GM19328 (cell line): Measurements from ENCODE around the gene VSNL1.

Source experiments
- ATAC-seq: cut with Tn5 transposase; IDR thresholded peaks from one replicate; pipeline ENCODE4 v1.9.1; 2021; ENCODE audit warnings: mild to moderate bottlenecking, moderate library complexity; ENCODE audit not compliant: unreplicated experiment

The VSNL1 gene

DNA sequence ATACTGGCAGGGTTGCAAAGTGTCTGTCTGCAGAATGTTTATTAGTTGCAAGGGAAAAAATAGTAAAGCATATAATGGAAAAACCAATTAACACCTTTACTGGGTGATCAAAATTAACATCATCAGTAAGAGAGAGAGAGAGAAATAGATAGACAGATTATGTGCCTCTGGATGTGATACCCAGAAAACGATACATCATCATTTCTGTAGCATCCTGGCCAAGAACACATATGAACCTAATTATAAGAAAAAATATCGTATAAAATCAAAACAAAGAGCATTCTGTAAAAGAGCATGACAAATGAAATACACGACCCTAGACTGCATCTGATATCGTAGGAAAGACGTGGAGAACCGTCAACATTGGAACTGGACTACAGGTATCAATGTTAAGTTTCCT, 148.5 kb downstream of the VSNL1 start:
- ATAC-seq, result no peak

DNA sequence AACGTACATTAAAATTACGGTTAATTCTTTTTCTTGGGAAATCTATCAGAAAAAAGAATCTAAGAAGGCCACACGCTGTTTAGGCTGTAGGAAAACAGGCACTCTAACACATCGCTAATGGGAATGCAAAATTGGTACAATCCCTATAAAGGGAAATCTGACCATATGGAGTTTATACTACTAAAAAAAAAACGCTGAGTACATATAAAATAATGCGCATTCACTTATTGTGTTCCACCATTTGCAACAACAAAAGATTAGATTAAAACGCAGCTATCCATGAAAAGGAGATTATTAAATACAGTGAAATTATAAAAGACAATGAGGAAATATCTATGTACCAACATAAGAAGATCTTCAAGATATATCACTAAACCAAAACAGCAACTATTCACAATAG, 150.3 kb downstream of the VSNL1 start:
- ATAC-seq, result no peak
